Measurements from ENCODE around the gene ERAP2.

DNA sequence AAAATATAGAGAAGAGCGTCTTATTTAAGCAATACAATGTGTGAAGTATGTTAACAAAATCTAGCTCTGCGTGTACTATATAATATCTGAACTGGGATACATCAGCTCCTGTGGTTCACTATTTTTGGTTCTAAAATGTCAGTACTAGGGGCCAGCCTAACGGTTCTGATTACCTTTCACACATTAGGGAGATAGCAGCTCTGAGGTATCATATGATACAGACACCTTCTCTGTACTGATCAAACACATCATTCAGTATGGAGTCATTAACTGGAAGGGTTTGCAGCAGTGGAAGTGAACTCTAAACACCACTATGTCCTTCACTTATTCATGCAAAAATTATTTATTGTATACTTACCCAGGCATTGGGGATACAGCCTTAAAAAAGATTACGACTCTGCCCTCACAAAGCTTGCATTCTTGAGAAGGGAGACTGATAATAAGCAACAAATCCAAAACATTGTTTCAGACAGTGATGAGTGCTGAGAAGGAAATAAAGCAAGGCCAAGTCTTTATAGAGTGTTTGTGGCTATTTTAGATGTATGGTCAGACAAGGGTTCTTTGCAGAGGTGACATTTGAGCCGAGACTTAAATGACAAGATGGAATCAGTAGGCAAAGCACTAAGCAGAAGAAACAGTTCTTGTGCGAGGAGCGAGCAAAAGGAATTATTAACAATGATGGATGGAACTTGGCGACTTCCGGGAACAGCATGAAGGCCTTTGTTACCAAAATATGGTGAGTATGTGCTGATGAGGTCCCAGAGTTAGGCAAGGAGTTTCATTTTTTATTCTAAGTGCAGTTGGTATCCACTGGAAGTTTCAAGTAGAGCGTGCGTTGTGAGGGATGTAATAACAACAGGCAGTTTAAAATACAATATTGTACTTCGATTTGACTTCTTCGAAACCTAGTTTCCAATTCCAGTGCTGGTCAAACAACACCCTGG is 57.7 kb downstream of the ERAP2 start:
- TF ChIP-seq POLR2A (IDR thresholded peaks at IDR 0.05; ENCODE audit: low read depth, low read length) (peak; percentile 66; the same call in 1 of the 2 replicates), POLR2AphosphoS5 (IDR thresholded peaks at IDR 0.05; ENCODE audit: low read depth, low read length) (no peak; the same call in 1 of the 2 replicates), TAF1 (IDR thresholded peaks at IDR 0.05; ENCODE audit: low read depth, low read length) (no peak), SPI1 (IDR thresholded peaks at IDR 0.05; ENCODE audit: low read depth, low read length) (no peak), POU2F2 (IDR thresholded peaks at IDR 0.05; ENCODE audit: low read depth, low read length) (no peak), PAX5 (IDR thresholded peaks at IDR 0.05; ENCODE audit: insufficient read depth, low read length, severe bottlenecking) (no peak)

Data from GM12891 (cell line).